Right lobe of liver (tissue), 4 donors: ENCODE measurements around the gene JAZF1.

Experiments used
- POLR2A ChIP-seq: fragments of 450-650 bp; IDR thresholded peaks from one replicate; pipeline ENCODE4 v1.6.1; 2017; ENCODE audit warnings: antibody characterized with exemption, mild to moderate bottlenecking
- TF ChIP-seq, protein P1 (sequence below), 4 donors: fragments of 200-600 bp in 3 of 4; fragments of 450-650 bp in 1 of 4; IDR thresholded peaks; one replicate each; pipeline versions ENCODE4 v1.5.1 to v1.8.0; 2016 to 2022; ENCODE audit warnings: antibody characterized with exemption in 4 of 4, mild to moderate bottlenecking in 2 of 4
- donor health status: DM: no; HTN: no; CAD: no.
- donor health status: DM: no; HTN: no; CAD: no.
- donor health status: DM: no; HTN: yes; CAD: no.

- TF ChIP-seq, protein P1, sequence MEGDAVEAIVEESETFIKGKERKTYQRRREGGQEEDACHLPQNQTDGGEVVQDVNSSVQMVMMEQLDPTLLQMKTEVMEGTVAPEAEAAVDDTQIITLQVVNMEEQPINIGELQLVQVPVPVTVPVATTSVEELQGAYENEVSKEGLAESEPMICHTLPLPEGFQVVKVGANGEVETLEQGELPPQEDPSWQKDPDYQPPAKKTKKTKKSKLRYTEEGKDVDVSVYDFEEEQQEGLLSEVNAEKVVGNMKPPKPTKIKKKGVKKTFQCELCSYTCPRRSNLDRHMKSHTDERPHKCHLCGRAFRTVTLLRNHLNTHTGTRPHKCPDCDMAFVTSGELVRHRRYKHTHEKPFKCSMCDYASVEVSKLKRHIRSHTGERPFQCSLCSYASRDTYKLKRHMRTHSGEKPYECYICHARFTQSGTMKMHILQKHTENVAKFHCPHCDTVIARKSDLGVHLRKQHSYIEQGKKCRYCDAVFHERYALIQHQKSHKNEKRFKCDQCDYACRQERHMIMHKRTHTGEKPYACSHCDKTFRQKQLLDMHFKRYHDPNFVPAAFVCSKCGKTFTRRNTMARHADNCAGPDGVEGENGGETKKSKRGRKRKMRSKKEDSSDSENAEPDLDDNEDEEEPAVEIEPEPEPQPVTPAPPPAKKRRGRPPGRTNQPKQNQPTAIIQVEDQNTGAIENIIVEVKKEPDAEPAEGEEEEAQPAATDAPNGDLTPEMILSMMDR (IDR thresholded peaks at IDR 0.05): no peak
- no peak for TF ChIP-seq POLR2A
These were observed 178.0 kb downstream of the JAZF1 start for GRCh38 chr7:28002638-28003037.
